Bronchial epithelial cell (primary cell): ENCODE measurements around the gene STK38. TPM values are rescaled to one million over a fixed set of nuclear protein-coding genes. Genes with fewer than 3 reads are reported as not detected.

Experiments
- DNase-seq: peaks from one replicate; pipeline ENCODE4 v3.0.0-alpha.2; 2010; ENCODE audit warnings: low read depth
- FAIRE-seq: peaks from 2 replicates; lab custom pipeline; 2011; peaks lifted over from hg19 to GRCh38; lab: Jason Lieb, UNC
- H3K27me3 ChIP-seq: 2 replicates; pipeline ENCODE4 v1.5.1; 2011; ENCODE audit warnings: low read length; ENCODE audit not compliant: control insufficient read depth, insufficient read depth
- H3K36me3 ChIP-seq: 2 replicates; pipeline ENCODE4 v1.5.1; 2011; ENCODE audit warnings: low read length; ENCODE audit not compliant: control insufficient read depth, insufficient read depth
- H3K4me3 ChIP-seq: 2 replicates; pipeline ENCODE4 v1.5.1; 2011; ENCODE audit warnings: mild to moderate bottlenecking, low read depth, low read length, control low read depth
- CTCF ChIP-seq: IDR thresholded peaks from 2 replicates; pipeline ENCODE4 v1.5.1; 2011; ENCODE audit warnings: mild to moderate bottlenecking, moderate library complexity, low read length, control low read depth, inconsistent platforms; ENCODE audit not compliant: insufficient read depth, severe bottlenecking
- total RNA-seq: library from RNA; depleted of rRNA; stranded (reverse); fragments of >200 nt; gene quantifications from 2 replicates; pipeline ENCODE4 v1.2.1, GENCODE V29; 2014

The STK38 gene
- total RNA-seq, 1 donor from 2014 or later = 13.7 TPM

- TF ChIP-seq CTCF = no peak
- Histone ChIP-seq H3K4me3 (no peak overlapping the region), H3K36me3 (no peaks in the 10 kb centered on the region), H3K27me3 (no peaks in the 10 kb centered on the region)
- DNase-seq = no peak
- no peak for FAIRE-seq
These were observed 24.1 kb upstream of the STK38 start for GRCh38 chr6:36571122-36572043.

- FAIRE-seq = no peak
- TF ChIP-seq CTCF = no peak
These were observed 23.0 kb upstream of the STK38 start for GRCh38 chr6:36570264-36570663.

GRCh38 chr6:36566418-36566905 is 19.2 kb upstream of the STK38 start:
- no peaks in the 10 kb centered on the region for H3K36me3 ChIP-seq
- H3K27me3 ChIP-seq = no peaks in the 10 kb centered on the region
- FAIRE-seq (no peak), DNase-seq (no peak)
- no peak for TF ChIP-seq CTCF
- H3K4me3 ChIP-seq = no peak overlapping the region

More at GRCh38 chr6:36570264-36570663, 23.0 kb upstream of the STK38 start:
- H3K4me3 ChIP-seq = no peak overlapping the region
- no peaks in the 10 kb centered on the region for H3K27me3 ChIP-seq
- no peak for DNase-seq
- no peaks in the 10 kb centered on the region for H3K36me3 ChIP-seq

GRCh38 chr6:36563928-36564284 is 16.6 kb upstream of the STK38 start:
- no peak overlapping the region for H3K4me3 ChIP-seq
- DNase-seq = no peak
- H3K27me3 ChIP-seq = no peaks in the 10 kb centered on the region
- FAIRE-seq = no peak
- no peaks in the 10 kb centered on the region for H3K36me3 ChIP-seq
- no peak for TF ChIP-seq CTCF

- no peak for FAIRE-seq
- no peaks in the 10 kb centered on the region for H3K27me3 ChIP-seq
- H3K36me3 ChIP-seq = no peaks in the 10 kb centered on the region
- TF ChIP-seq CTCF = no peak
- DNase-seq = no peak
- H3K4me3 ChIP-seq = no peak overlapping the region
These were observed 16.1 kb upstream of the STK38 start for GRCh38 chr6:36563237-36563927.
